Neuronal stem cell (in vitro differentiated cells): ENCODE measurements around the gene POPDC2.

Experiments used
- DNase-seq: peaks from one replicate; pipeline ENCODE4 v3.0.0-alpha.2; 2013; ENCODE audit warnings: low spot score
- H2AFZ ChIP-seq: one replicate; pipeline ENCODE4 v1.6.1; 2013; ENCODE audit warnings: mild to moderate bottlenecking, low read length, inconsistent platforms
- H2AK5ac ChIP-seq: 2 replicates; pipeline ENCODE4 v1.6.1; 2013; ENCODE audit warnings: low read depth, mild to moderate bottlenecking, inconsistent platforms, low read length, moderate library complexity, mixed read lengths
- H2BK120ac ChIP-seq: 2 replicates; pipeline ENCODE4 v1.6.1; 2013; ENCODE audit warnings: low read depth, mild to moderate bottlenecking, inconsistent platforms, low read length, moderate library complexity, mixed read lengths
- H2BK12ac ChIP-seq: one replicate; pipeline ENCODE4 v1.6.1; 2013; ENCODE audit warnings: low read length, inconsistent platforms
- H2BK15ac ChIP-seq: 2 replicates; pipeline ENCODE4 v1.6.1; 2013; ENCODE audit warnings: mild to moderate bottlenecking, low read length, inconsistent platforms, mixed read lengths
- H2BK5ac ChIP-seq: one replicate; pipeline ENCODE4 v1.6.1; 2013; ENCODE audit warnings: inconsistent platforms, mild to moderate bottlenecking, low read length, moderate library complexity
- H3K14ac ChIP-seq: one replicate; pipeline ENCODE4 v1.6.1; 2013; ENCODE audit warnings: low read length, inconsistent platforms
- H3K18ac ChIP-seq: 2 replicates; pipeline ENCODE4 v1.6.1; 2013; ENCODE audit warnings: low read length, inconsistent platforms
- H3K23ac ChIP-seq: 2 replicates; pipeline ENCODE4 v1.6.1; 2013; ENCODE audit warnings: low read depth, mild to moderate bottlenecking, mixed read lengths, low read length, inconsistent platforms; ENCODE audit not compliant: poor library complexity
- H3K27ac ChIP-seq: replicated peaks from 3 replicates; pipeline ENCODE4 v1.5.1; 2013; ENCODE audit warnings: low read length, inconsistent platforms
- H3K27me3 ChIP-seq, 3 experiments: 2 replicates each; pipeline ENCODE4 v1.6.1; 2013; ENCODE audit warnings: low read length in 3 of 3, mild to moderate bottlenecking in 2 of 3, inconsistent platforms in 1 of 3, low read depth in 1 of 3, mixed read lengths in 1 of 3, moderate library complexity in 1 of 3; ENCODE audit not compliant: control insufficient read depth in 3 of 3, insufficient read depth in 3 of 3
- H3K36me3 ChIP-seq, 2 donors: replicated peaks in 1 of 2; 2 replicates each; pipeline ENCODE4 v1.6.1; 2013; ENCODE audit warnings: low read length in 2 of 2; ENCODE audit not compliant: control insufficient read depth in 2 of 2, insufficient read depth in 2 of 2
- H3K4ac ChIP-seq: 2 replicates; pipeline ENCODE4 v1.6.1; 2013; ENCODE audit warnings: inconsistent platforms, mild to moderate bottlenecking, low read length, moderate library complexity
- H3K4me1 ChIP-seq, 2 donors: 1 replicate in 1 of 2; 2 replicates in 1 of 2; pipeline ENCODE4 v1.6.1; 2013; ENCODE audit warnings: low read length in 2 of 2, low read depth in 1 of 2; ENCODE audit not compliant: control insufficient read depth in 2 of 2, insufficient read depth in 1 of 2
- H3K4me2 ChIP-seq: one replicate; pipeline ENCODE4 v1.6.1; 2013; ENCODE audit warnings: mild to moderate bottlenecking, low read length, inconsistent platforms; ENCODE audit not compliant: insufficient read depth, poor library complexity, severe bottlenecking
- H3K4me3 ChIP-seq, 2 donors: 2 replicates each; pipeline ENCODE4 v1.5.1; 2013; ENCODE audit warnings: low read length in 2 of 2, mild to moderate bottlenecking in 2 of 2, inconsistent platforms in 1 of 2, moderate library complexity in 1 of 2
- H3K79me1 ChIP-seq: one replicate; pipeline ENCODE4 v1.6.1; 2013; ENCODE audit warnings: low read depth, mild to moderate bottlenecking, inconsistent platforms, low read length, moderate library complexity
- H3K9ac ChIP-seq: one replicate; pipeline ENCODE4 v1.6.1; 2013; ENCODE audit warnings: mild to moderate bottlenecking, low read depth, low read length, inconsistent platforms; ENCODE audit not compliant: poor library complexity
- H3K9me3 ChIP-seq, 2 donors: replicated peaks in 1 of 2; 2 replicates each; pipeline versions ENCODE3 to v1.6.1; 2013; ENCODE audit warnings: low read length in 2 of 2, mild to moderate bottlenecking in 2 of 2, inconsistent platforms in 1 of 2, low read depth in 1 of 2, mixed read lengths in 1 of 2, moderate library complexity in 1 of 2; ENCODE audit not compliant: control insufficient read depth in 2 of 2, insufficient read depth in 1 of 2
- H4K8ac ChIP-seq: one replicate; pipeline ENCODE4 v1.6.1; 2013; ENCODE audit warnings: low read depth, mild to moderate bottlenecking, inconsistent platforms, low read length, moderate library complexity
- H4K91ac ChIP-seq: one replicate; pipeline ENCODE4 v1.6.1; 2013; ENCODE audit warnings: low read length, low read depth, mild to moderate bottlenecking, inconsistent platforms; ENCODE audit not compliant: poor library complexity
- WGBS, 2 donors: extraction: QIAGEN DNeasy Blood & Tissue Kit; methylation state at CpG; one replicate each; pipeline ENCODE4 v1.1.7; 2013; ENCODE audit warnings: missing lambda C conversion rate in 2 of 2, mixed read lengths in 1 of 2; ENCODE audit not compliant: insufficient read length in 2 of 2, insufficient replicate concordance in 1 of 2; ENCODE audit errors: extremely low coverage in 2 of 2; 5-methylcytosine and 5-hydroxymethylcytosine counted together

The POPDC2 gene

DNA sequence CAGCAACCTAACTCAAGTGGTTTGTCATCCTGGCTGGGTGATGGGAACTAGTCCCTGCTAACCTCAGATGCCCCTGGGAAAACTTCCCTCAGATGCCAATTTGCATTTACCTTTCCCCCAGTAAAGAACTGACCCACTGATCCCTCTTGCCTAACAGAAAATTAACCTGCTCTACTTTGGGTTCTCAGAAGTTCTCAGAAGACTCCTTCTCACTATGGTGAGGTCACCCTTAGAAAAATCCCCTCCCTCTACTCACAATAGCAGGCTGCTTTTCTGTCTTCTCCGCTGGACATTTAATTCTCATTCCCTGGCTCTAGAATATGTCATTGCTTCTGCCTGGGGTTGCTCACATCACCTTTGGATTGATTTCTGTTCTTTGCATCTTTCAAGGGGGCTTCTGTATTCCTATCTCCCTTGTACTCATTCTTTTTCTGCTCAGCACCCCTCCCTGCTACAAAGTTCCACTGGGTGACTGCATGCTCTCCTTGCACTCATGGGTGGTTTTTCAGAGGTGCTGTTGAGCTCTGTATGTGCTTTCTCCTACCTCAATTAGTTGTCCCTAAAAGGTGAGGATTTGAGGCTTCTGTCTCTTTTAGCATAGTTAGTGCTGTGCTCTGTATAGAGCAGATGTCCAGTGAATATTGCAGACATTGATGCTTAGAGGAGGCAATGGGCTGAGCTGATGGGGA is 61.8 kb downstream of the POPDC2 start:
- no CpG with 5 or more reads among the region's 1 CpG for WGBS, 2 donors
- H2BK15ac ChIP-seq = no peak overlapping the region
- H4K8ac ChIP-seq = no peak overlapping the region
- no peak overlapping the region for H3K9ac ChIP-seq
- no peak overlapping the region for H4K91ac ChIP-seq
- no peak for DNase-seq
- H3K36me3 ChIP-seq = no peaks in the 10 kb centered on the region
- no peak overlapping the region for H3K14ac ChIP-seq
- no peak overlapping the region for H2AFZ ChIP-seq
- no peak overlapping the region for H3K27ac ChIP-seq
- no peak overlapping the region for H3K4ac ChIP-seq
- no peaks in the 10 kb centered on the region for H3K79me1 ChIP-seq
- no peak overlapping the region for H2BK5ac ChIP-seq
- no peak overlapping the region for H3K4me3 ChIP-seq
- H3K23ac ChIP-seq = no peak overlapping the region
- no peak overlapping the region for H3K18ac ChIP-seq
- H3K4me2 ChIP-seq = no peak overlapping the region
- H2BK120ac ChIP-seq = no peak overlapping the region
- H2AK5ac ChIP-seq = no peak overlapping the region
- H3K4me1 ChIP-seq = peaks cover 0 to 1% of the 10 kb centered on the region in 2 donors
- no peak overlapping the region for H2BK12ac ChIP-seq
- no peaks in the 10 kb centered on the region for H3K9me3 ChIP-seq
- H3K27me3 ChIP-seq = peaks cover 0 to 11% (median 0%) of the 10 kb centered on the region in 3 experiments

GRCh38 chr3:119597548-119598288 is 62.7 kb downstream of the POPDC2 start, which contains the start of gene PLA1A:
PLA1A (plus strand) TSS chr3:119597885; CDS start chr3:119597914, 29 bp downstream.
- H3K36me3 ChIP-seq = no peaks in the 10 kb centered on the region
- H3K4ac ChIP-seq = no peak within 1 kb of the TSS
- WGBS, 2 donors = no CpG with 5 or more reads among the region's 7 CpGs
- H3K79me1 ChIP-seq = no peaks in the 10 kb centered on the region
- H2AK5ac ChIP-seq = no peak within 1 kb of the TSS
- H3K18ac ChIP-seq = no peak within 1 kb of the TSS
- no peak within 1 kb of the TSS for H3K9ac ChIP-seq
- H4K91ac ChIP-seq = no peak within 1 kb of the TSS
- H3K27me3 ChIP-seq = peaks cover 0 to 8% (median 0%) of the 10 kb centered on the region in 3 experiments
- H2BK12ac ChIP-seq = no peak within 1 kb of the TSS
- no peak within 1 kb of the TSS for H3K14ac ChIP-seq
- no peak within 1 kb of the TSS for H2BK15ac ChIP-seq
- no peak for DNase-seq
- no peak within 1 kb of the TSS for H3K4me3 ChIP-seq
- no peak within 1 kb of the TSS for H3K4me2 ChIP-seq
- no peak within 1 kb of the TSS for H2BK5ac ChIP-seq
- no peak within 1 kb of the TSS for H4K8ac ChIP-seq
- no peak within 1 kb of the TSS for H2BK120ac ChIP-seq
- no peak within 1 kb of the TSS for H3K23ac ChIP-seq
- peaks cover 0 to 1% of the 10 kb centered on the region in 2 donors for H3K4me1 ChIP-seq
- H3K9me3 ChIP-seq = no peaks in the 10 kb centered on the region
- H3K27ac ChIP-seq = no peak within 1 kb of the TSS
- H2AFZ ChIP-seq = no peak within 1 kb of the TSS

DNA sequence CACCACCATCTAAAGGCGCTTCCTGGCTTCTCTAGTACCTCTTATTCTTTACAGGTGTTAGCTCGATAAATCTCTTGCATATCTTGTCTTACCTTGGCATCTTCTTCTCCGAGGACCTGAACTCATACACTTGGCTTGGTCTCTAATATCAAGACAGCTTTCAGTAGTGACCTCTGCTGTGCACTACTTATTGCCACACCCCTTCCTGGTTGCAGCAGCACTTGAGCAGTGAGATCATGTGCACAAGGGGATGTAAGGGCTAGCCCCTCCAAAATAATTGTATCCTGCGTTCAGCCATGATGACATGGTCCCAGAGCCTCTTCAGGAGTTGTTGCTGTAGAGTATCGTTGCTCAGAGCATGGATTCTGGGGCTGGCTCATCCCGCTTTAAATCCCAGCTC is 64.0 kb downstream of the POPDC2 start:
- Histone ChIP-seq H4K91ac (no peak overlapping the region), H2BK15ac (no peak overlapping the region), H3K4me1 (peaks cover 0 to 1% of the 10 kb centered on the region in 2 donors), H2AFZ (no peak overlapping the region), H3K27me3 (peaks cover 0 to 7% (median 0%) of the 10 kb centered on the region in 3 experiments), H3K18ac (no peak overlapping the region), H3K9me3 (no peaks in the 10 kb centered on the region), H3K4me2 (no peak overlapping the region), H3K23ac (no peak overlapping the region), H3K9ac (no peak overlapping the region), H3K27ac (no peak overlapping the region), H2BK12ac (no peak overlapping the region), H2BK5ac (no peak overlapping the region), H2BK120ac (no peak overlapping the region), H3K36me3 (no peaks in the 10 kb centered on the region), H3K79me1 (no peaks in the 10 kb centered on the region), H4K8ac (no peak overlapping the region), H3K14ac (no peak overlapping the region), H3K4ac (no peak overlapping the region), H3K4me3 (no peak overlapping the region), H2AK5ac (no peak overlapping the region)
- WGBS, 2 donors = no CpG with 5 or more reads among the region's 6 CpGs
- DNase-seq = no peak

DNA sequence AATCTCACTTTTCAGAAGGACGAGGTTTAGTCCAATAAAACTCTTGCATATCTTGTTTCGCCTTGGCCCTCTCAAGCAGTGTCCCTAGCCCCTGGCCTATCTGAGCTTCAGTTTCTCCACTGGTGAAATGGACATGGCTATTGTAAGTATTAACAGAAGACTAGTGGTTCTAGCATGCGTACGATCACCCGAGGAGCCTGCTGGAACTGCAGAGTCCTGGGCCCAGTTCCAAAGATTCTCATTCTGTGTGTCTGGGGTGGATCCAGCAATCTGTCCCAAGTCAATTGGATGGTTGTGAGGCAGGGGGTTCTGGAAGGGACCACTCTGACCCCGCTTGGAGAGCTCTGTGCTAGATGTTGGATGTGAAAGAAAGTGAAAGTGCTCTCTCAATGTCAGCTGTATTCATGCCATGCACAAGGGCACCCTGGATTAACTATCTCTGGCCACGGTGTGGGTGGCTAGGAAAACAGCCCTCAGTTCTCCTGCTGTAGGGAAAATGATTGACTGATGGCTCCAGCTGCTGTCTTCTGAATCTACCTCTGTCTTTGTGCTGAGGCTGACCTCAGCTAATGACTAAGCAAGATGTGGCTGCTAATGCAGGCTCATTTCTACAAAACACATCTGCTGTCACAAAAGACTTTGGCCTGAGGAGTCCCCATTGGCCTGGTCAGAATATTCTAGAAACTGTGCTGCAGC is 64.6 kb downstream of the POPDC2 start:
- no peak overlapping the region for H4K91ac ChIP-seq
- H3K27ac ChIP-seq = no peak overlapping the region
- no peak overlapping the region for H3K4ac ChIP-seq
- no peak overlapping the region for H2AFZ ChIP-seq
- H3K9ac ChIP-seq = no peak overlapping the region
- H2BK120ac ChIP-seq = no peak overlapping the region
- H3K18ac ChIP-seq = no peak overlapping the region
- no peak overlapping the region for H4K8ac ChIP-seq
- H2BK12ac ChIP-seq = no peak overlapping the region
- H3K4me3 ChIP-seq = no peak overlapping the region
- H3K9me3 ChIP-seq = no peaks in the 10 kb centered on the region
- no peak overlapping the region for H3K23ac ChIP-seq
- peaks cover 0 to 1% of the 10 kb centered on the region in 2 donors for H3K4me1 ChIP-seq
- no peak for DNase-seq
- no peak overlapping the region for H2AK5ac ChIP-seq
- H3K27me3 ChIP-seq = peaks cover 0 to 7% (median 0%) of the 10 kb centered on the region in 3 experiments
- no peak overlapping the region for H3K14ac ChIP-seq
- no peak overlapping the region for H3K4me2 ChIP-seq
- no peaks in the 10 kb centered on the region for H3K36me3 ChIP-seq
- no peaks in the 10 kb centered on the region for H3K79me1 ChIP-seq
- no CpG with 5 or more reads among the region's 7 CpGs for WGBS, 2 donors
- H2BK15ac ChIP-seq = no peak overlapping the region
- no peak overlapping the region for H2BK5ac ChIP-seq
